AG10803 (cell line): Measurements from ENCODE around the gene SNX5.
"Not testable (repeated sequence)": the region's sequence is repeated elsewhere in the genome, so short reads cannot be mapped to it uniquely, and the experiment has no call there.

Source experiments
- DNase-seq: peaks from one replicate; pipeline ENCODE4 v3.0.0; 2010; ENCODE audit warnings: low read depth
- H3K4me3 ChIP-seq: 2 replicates; pipeline ENCODE4 v1.5.1; 2011; ENCODE audit warnings: mild to moderate bottlenecking, low read length, control low read depth
- CTCF ChIP-seq: conservative IDR thresholded peaks from 2 replicates; pipeline ENCODE4 v1.5.1; 2011; ENCODE audit warnings: mild to moderate bottlenecking, low read length, control low read depth, inconsistent platforms

The SNX5 gene

GRCh38 chr20:17965042-17965697, 3.4 kb downstream of the SNX5 start:
- TF ChIP-seq CTCF: no peak
- no peak for DNase-seq
- H3K4me3 ChIP-seq: no peak overlapping the region; the same call in 1 of the 2 replicates

- no peak for DNase-seq
- no peak overlapping the region for H3K4me3 ChIP-seq
- TF ChIP-seq CTCF: no peak
Observed at GRCh38 chr20:17964632-17965031, 4.0 kb downstream of the SNX5 start.

GRCh38 chr20:17964073-17964472, 4.5 kb downstream of the SNX5 start:
- no peak overlapping the region for H3K4me3 ChIP-seq
- DNase-seq: no peak
- no peak for TF ChIP-seq CTCF

- H3K4me3 ChIP-seq: no peak overlapping the region
- no peak for TF ChIP-seq CTCF
- no peak for DNase-seq
Observed at GRCh38 chr20:17963114-17963897, 5.3 kb downstream of the SNX5 start.

GRCh38 chr20:17961587-17961940, 7.0 kb downstream of the SNX5 start:
- peak; percentile 46 for DNase-seq
- H3K4me3 ChIP-seq: 0 out of 2 replicates have a peak overlapping the region, but pooled peaks have one; percentile 36
- no peak for TF ChIP-seq CTCF

- peak overlapping the region; percentile 36 for H3K4me3 ChIP-seq
- peak; percentile 78 for DNase-seq
- no peak for TF ChIP-seq CTCF
Observed at GRCh38 chr20:17960927-17961586, 7.5 kb downstream of the SNX5 start.

- peak overlapping the region; percentile 36 for H3K4me3 ChIP-seq
- DNase-seq: not testable (repeated sequence)
Observed at GRCh38 chr20:17960400-17960885, 8.2 kb downstream of the SNX5 start.
